NCI-H2171 treated with DMSO at 0.1 percent for 48 hours (cell line): Measurements from ENCODE around the gene LDAF1.
"Not testable (repeated sequence)": the region's sequence is repeated elsewhere in the genome, so short reads cannot be mapped to it uniquely, and the experiment has no call there.

Experiments
- DNase-seq: peaks from one replicate; lab custom pipeline; 2025; lab: John Stamatoyannopoulos, UW

The LDAF1 gene

GRCh38 chr16:21195330-21195729 is 36.9 kb downstream of the LDAF1 start:
- DNase-seq: not testable (repeated sequence)

GRCh38 chr16:21197112-21197511 is 38.6 kb downstream of the LDAF1 start:
- no peak for DNase-seq

- DNase-seq: no peak
Observed at GRCh38 chr16:21197621-21198020, 39.1 kb downstream of the LDAF1 start.

GRCh38 chr16:21199607-21200218 is 41.2 kb downstream of the LDAF1 start:
- no peak for DNase-seq

GRCh38 chr16:21203155-21203797 is 44.8 kb downstream of the LDAF1 start:
- no peak for DNase-seq

- DNase-seq: no peak
Observed at GRCh38 chr16:21205303-21205702, 46.8 kb downstream of the LDAF1 start.

GRCh38 chr16:21206550-21206949 is 48.1 kb downstream of the LDAF1 start:
- DNase-seq: no peak

- no peak for DNase-seq
Observed at GRCh38 chr16:21208446-21209230, 50.2 kb downstream of the LDAF1 start.

- no peak for DNase-seq
Observed at GRCh38 chr16:21211486-21211885, 53.0 kb downstream of the LDAF1 start, which contains the start of gene ZP2. TSS of gene ZP2 (minus strand) at chr16:21211574. CDS start at chr16:21211547, 27 bp downstream.

GRCh38 chr16:21214086-21214485 is 55.6 kb downstream of the LDAF1 start:
- DNase-seq: no peak

- no peak for DNase-seq
Observed at GRCh38 chr16:21217121-21217520, 58.6 kb downstream of the LDAF1 start.

GRCh38 chr16:21218153-21218552 is 59.7 kb downstream of the LDAF1 start:
- DNase-seq: no peak

GRCh38 chr16:21219551-21219950 is 61.1 kb downstream of the LDAF1 start:
- no peak for DNase-seq

GRCh38 chr16:21222495-21223337 is 64.2 kb downstream of the LDAF1 start:
- no peak for DNase-seq

GRCh38 chr16:21223787-21224186 is 65.3 kb downstream of the LDAF1 start:
- DNase-seq: no peak

GRCh38 chr16:21224800-21225199 is 66.3 kb downstream of the LDAF1 start:
- DNase-seq: no peak

GRCh38 chr16:21226749-21227148 is 68.3 kb downstream of the LDAF1 start:
- no peak for DNase-seq

- DNase-seq: no peak
Observed at GRCh38 chr16:21227866-21228265, 69.4 kb downstream of the LDAF1 start.

- DNase-seq: no peak
Observed at GRCh38 chr16:21228361-21228872, 69.9 kb downstream of the LDAF1 start.
